HG03354 (cell line): ENCODE results near the gene MYL11.
"Not testable (repeated sequence)": the region's sequence is repeated elsewhere in the genome, so short reads cannot be mapped to it uniquely, and the experiment has no call there.

ENCODE experiments used
- ATAC-seq: cut with Tn5 transposase; IDR thresholded peaks from one replicate; pipeline ENCODE4 v1.9.1; 2021; ENCODE audit warnings: mild to moderate bottlenecking; ENCODE audit not compliant: unreplicated experiment, poor library complexity, severe bottlenecking

Gene MYL11

DNA sequence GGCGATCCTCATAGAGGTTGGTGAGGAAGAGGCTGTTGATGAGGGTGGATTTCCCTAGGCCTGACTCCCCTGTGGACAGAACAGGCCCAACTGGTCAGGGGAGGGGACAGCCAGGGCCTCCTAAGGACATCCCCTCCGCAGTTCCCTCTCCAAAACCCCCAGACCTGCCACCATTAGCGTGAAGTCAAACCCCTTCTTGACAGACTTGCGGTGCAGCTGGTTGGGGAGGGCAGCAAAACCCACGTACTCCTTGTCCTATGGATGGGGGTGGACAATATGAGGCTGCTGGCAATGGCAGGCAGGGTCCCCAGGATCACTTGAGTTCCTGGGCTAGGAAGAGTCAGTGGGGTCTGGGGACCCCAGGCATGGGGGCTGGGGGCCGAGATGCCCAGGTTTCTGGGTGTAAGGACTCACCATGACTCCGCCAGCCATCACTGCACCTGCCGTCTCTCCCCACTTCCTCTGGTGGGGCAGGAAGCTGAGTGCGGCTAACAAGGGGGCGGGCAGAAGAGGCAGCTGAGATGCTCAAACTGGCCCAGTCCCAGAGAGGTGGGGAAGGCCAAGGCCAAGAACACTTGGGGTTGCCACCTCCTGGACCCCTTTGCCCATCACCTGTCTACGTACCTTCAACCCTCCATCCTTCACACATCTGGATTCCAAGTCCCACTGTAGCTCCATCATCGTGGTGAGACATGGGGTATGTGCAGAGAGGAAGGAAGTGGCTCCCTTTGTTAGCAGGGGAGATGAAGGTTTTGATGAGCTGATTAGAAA, 7.7 kb downstream of the MYL11 start, which contains the start of gene SEPTIN1:
TSS of gene SEPTIN1 (minus strand) at position 451 of the 771 bp plus-strand sequence. CDS start at position 432, 19 bp downstream.
- peak; percentile 37 for ATAC-seq

DNA sequence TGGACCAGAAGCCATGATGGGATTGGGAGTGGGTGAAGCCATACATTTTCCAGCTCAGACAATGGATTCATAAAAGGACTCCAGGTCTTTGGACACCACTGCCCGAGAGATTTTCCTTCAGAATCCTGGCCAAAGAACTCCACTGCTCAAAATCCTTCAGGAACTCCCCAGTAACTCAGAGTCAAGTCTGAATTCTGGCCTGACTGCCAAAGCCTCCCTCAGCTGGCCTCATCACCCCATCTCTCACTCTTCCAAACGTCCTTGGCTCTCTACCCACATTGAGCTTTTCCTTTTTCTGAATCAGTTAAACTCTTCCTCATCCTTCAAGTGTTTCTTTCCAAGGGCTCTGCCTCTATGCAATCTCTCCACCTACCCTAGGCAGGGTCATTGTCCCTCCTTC, 8.9 kb downstream of the MYL11 start:
- ATAC-seq: no peak

DNA sequence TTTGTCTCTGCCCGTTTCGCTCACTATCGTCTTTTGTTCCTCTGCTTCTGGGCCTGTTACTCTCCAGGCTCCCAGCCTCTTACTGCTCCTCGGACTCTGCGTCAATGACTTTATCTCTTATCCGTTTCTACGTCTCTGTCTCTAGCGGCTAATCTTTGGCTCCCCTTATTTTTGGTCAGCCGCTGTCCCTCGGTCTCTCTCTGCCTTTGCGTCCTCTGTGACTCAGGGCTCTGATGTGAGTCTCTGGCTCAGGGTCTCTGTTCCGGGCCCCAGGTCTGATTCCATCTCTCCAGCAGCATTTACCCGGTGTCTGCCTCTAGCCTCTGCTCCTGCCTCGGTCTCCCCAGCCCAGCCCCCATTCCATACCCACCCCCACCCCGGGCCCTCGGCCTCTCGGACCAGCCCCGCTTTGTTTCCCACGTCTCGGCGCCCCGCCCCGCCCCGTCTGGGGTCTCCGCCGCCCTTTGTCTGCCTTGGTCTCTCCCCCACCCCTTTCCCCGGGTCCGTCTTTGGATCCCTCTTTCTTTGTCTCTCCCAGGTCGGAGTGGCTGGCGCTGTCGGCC, 20.1 kb downstream of the MYL11 start:
- no peak for ATAC-seq

DNA sequence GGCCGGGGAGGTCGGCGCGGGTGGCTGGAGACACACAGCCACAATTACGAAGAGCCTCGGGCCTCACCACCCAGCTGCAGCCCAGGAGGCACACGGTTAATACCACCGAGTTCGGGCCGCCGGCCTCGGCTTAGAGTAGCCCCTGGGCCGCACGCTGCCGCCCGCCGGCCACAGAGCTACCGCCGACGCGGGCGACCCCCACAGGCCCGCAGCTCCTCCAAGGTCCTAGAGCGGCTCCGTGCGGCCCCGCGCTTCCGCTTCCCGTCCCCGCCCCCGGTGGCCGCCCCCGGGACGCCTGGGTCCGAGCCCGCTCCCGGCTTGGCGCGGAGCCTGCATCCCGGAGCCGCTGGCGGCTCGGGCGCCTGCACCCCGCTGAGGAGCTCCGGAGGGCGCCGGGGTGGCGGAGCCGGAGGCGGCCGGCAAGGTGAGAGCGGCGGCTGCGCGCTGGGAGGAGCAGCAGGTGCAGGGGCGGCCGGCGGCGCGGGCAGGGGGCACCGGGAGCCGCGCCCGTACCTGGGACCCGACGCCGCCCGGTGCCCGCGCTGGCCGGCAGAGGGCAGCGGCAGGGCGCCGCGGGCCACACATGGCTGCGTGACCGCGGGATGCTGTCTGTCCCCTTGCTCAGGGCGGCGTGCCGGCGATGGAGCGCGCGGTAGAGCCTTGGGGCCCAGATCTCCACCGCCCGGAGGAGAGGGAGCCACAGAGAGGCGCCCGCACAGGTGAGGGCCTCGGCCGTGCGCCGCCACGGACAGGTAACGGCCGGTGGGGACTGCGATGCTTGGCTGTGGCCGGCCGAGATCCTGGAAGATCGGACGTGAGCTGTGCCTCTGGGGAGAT, 20.8 kb downstream of the MYL11 start, which contains the start of gene ZNF48:
TSS of gene ZNF48 (plus strand) at position 266 of the 837 bp plus-strand sequence. CDS start at position 641, 375 bp downstream.
- peak; percentile 77 for ATAC-seq

DNA sequence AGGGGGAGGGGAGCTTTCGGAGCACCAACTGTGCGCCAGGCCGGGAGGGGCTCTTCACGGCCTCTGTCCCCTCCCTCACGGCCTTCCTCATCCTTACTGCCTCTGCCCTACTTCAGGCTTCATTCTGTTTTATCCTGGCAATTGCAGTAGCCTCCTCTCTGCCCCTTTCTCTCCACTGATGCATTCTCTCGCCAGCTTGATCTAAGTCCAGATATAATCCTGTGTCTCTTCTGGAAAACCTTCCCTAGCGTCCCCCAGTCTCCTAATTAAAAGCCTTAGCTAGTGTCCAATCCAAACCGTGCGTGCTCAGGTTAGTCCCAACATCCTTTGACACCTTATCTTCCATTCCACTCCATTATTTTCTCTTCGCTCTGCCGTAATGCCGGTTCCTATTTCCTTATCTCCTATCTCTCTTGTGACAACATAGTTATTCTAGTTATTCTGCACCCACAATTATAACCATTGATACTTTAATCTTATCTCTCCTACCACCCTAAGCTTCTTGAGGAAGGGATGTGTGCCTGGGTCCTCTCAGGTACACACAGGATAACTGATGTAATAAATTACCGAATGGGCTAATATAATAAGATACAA, 21.5 kb downstream of the MYL11 start:
- ATAC-seq: no peak

DNA sequence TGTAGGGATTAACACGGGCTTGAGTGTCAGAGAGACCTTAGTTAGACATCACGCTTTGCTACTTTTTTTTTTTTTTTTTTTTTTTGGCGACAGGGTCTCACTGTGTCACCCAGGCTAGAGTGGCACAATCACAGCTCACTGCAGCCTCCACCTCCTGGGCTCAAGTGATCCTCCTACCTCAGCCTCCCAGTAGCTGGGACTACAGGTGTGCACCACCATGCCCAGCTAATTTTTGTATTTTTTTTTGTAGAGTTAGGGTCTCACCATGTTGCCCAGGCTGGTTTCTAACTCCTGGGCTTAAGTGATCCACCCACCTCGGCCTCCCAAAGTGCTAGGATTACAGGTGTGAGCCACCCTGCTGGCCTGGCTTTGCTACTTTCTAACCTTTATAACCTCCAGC, 22.0 kb downstream of the MYL11 start:
- not testable (repeated sequence) for ATAC-seq

DNA sequence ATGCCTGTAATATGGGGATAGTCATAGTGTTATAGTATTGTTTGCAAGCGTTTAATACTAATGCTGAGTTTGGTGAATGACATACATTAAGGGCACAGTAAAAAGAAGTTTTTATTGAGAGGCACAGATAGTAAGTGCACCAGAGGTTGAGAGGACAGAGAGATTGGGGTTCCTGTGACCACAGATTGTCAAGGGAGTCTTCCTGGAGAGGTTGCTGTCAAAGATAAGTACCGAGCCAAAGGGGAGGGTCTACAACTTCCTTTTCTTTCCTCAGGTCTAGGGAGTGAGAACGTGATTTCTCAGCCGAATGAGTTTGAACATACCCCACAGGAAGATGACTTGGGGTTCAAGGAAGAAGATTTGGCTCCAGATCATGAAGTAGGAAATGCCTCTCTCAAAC, 22.5 kb downstream of the MYL11 start:
- no peak for ATAC-seq

DNA sequence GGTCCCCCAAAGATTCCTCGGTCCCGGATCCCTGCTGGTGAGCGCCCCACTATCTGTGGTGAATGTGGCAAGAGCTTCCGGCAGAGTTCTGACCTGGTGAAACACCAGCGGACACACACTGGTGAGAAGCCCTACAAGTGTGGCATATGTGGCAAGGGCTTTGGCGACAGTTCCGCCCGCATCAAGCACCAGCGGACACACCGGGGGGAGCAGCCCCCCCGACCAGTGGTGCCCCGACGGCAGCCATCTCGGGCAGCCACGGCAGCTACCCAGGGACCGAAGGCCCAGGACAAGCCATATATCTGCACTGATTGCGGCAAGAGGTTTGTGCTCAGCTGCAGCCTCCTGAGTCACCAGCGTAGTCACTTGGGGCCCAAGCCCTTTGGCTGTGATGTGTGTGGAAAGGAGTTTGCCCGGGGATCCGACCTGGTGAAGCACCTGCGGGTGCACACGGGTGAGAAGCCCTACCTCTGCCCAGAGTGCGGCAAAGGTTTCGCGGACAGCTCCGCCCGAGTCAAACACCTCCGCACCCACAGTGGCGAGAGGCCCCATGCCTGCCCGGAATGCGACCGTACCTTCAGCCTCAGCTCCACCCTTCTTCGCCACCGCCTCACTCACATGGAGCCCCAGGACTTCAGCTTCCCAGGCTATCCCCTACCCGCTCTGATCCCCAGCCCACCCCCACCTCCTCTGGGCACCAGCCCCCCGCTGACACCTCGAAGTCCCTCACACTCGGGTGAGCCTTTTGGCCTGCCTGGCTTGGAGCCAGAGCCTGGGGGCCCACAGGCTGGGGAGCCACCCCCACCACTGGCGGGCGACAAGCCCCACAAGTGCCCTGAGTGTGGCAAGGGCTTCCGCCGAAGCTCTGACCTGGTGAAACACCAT, 23.4 kb downstream of the MYL11 start:
- ATAC-seq: no peak

DNA sequence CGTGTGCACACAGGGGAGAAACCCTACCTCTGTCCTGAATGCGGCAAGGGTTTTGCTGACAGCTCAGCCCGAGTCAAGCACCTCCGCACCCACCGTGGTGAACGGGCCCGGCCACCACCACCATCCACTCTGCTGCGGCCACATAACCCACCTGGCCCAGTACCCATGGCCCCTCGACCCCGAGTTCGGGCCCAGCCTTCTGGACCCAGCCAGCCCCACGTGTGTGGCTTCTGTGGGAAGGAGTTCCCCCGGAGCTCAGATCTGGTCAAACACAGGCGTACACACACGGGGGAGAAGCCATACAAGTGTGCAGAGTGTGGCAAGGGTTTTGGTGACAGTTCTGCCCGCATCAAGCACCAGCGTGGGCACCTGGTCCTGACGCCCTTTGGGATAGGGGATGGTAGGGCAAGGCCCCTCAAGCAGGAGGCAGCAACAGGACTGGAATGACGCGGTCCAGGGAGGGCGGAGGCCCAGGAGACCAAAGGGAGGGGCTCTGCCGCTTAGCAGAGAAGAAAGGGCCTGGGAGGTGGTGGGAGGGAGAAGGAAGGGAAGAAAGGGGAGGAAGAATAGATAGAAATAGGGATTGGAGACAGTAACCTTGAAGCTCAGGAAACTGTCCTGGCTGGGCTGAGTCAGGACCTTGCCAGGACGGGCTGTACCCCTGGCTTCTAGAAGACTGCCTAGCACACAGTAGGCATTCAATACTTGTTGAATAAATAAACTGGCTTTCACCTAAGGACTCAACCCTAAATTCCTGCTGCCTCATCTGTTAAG, 24.2 kb downstream of the MYL11 start:
- ATAC-seq: no peak

DNA sequence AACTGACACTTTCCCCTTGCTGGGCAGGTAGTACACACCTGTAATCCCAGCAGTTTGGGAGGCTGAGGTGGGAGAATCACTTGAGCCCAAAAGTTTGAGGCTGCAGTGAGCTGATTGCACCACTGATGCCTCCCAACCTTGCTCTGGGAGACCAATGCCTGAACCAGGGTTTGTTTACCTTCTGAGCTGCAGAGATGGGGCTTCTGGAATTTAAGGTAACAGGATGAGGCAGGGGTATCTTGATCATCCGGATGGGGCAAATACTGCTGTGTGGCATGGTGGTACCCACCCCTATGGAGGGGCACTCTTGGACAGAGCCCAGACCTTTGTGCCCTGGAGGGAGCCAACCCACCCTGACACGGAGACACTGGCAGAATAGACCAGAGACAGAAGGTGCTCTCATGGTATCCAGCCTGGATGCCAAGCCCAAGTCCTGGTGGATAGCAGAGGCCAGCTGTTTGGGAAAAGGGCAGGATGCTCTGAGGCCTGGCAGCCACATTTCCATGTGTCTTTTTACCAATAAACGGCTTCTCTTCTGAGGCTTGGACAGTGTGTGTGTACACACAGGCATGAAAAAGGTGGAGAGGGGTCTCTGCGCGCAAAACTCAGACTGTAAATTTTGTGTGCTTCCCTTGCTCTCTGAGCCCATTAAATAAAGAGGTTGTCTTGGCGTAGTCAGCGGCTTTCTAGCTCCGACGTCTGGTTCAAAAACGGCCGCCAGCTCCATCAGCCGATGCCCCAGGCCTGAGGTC, 25.0 kb downstream of the MYL11 start:
- ATAC-seq: no peak

DNA sequence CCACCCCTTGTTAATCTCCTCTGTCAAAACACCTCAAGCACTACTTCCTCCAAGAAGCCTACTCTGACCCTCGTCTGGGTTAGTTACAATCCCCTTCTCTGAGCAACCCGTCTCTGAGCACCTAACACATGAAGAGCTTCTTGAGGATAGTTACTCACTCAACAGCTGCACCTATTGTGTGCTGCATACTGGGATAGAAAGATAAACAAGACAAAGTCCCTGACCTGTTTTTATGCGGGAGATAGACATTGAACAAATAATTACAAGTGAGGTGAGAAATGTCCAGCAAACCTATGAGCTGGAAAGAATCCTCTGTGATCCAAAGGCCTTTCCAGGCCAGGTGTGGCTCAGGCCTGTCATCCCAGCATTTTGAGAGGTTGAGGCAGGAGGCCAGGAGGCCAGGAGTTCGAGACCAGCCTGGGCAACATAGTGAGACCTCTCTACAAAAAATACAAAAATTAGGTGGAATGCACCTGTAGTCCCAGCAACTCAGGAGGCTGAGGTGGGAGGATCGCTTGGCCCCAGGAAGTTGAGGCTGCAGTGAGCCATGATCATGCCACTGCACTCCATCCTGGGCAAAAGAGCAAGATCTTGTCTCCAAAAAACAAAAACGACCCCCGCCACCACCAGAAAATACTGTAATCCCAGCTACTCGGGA, 27.3 kb downstream of the MYL11 start:
- ATAC-seq: no peak

DNA sequence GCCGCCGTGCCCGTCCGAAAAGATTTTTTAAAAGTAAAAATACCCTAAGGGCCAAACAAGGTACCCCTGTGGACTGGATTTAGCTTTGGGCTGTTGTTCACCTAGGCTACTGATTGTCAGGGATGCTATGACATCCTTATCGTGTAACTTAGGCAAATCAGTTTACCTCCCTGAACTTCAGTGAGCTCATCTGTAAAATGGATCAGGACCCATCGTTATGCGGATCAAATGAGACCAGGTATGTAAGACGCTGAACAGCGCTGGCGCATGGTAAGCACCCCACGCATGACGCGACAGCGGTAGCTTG, 32.1 kb downstream of the MYL11 start:
- peak; percentile 5 for ATAC-seq

DNA sequence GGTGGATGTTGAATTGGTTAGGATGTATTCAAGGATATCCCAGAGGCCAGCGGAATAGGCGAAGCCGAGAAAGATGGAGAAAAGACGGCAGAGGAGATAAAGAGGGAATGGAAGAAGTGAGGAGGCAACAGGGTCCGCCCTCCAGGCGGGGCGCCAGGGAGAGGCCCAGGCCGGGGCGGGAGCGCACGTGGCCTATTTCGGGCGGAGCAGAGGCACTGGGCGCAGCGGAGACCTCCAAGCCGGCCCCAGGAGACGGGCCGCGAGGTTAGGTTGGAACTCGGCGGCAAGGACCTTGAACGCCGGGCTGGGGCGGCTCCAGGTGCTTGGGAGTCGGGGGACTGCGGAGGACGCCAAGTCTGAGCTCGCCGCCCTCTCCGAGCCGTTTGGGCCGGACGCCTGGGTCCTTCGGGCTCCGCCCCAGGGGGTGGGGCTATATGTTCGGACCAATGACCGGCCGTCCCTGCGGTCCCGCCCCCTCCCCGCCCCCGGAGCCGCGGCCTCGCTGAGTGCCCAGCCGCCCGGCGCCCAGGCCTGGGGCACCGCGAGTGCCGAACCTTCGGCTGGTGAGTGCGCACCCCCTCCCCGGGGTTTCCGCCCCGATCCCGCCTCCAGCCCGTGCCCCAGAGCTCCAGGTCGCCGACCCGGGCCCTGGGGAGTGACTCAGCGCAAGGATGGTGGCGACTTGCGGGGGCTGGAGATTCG, 32.7 kb downstream of the MYL11 start, which contains the start of gene ZNF771:
TSS of gene ZNF771 (plus strand) at position 505 of the 702 bp plus-strand sequence. CDS start 448 bp downstream, outside the sequence.
- peak; percentile 72 for ATAC-seq

DNA sequence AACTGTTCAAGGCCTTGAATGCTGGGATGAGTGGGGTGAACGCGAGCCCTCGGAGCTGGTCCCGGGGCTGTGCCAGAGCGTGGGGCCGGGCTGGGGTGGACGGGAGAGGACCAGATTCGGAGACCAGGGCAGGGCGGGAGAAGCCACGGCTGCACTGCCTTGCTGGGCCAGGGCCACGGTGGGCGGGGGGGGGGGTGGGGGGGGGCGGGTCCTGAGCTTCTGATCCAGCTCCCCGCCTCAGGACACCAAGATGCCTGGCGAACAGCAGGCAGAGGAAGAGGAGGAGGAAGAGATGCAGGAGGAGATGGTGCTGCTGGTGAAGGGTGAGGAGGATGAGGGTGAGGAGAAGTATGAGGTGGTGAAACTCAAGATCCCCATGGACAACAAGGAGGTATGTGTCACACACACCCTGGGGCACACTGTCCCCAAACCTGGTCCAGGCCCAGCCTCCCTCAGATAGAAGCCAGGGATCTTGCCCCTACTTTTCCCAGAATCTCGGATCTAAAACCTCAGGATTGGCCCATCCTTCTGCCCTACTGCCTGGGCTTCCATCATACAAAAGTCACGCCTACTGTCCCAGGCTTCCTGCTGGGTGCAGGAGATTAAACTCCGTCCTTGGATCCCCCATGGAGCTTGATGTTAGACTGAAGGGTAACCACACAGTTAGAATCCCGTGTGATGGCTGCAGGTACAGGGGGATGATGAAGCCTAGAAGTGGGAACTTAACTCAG, 33.4 kb downstream of the MYL11 start:
- ATAC-seq: no peak

DNA sequence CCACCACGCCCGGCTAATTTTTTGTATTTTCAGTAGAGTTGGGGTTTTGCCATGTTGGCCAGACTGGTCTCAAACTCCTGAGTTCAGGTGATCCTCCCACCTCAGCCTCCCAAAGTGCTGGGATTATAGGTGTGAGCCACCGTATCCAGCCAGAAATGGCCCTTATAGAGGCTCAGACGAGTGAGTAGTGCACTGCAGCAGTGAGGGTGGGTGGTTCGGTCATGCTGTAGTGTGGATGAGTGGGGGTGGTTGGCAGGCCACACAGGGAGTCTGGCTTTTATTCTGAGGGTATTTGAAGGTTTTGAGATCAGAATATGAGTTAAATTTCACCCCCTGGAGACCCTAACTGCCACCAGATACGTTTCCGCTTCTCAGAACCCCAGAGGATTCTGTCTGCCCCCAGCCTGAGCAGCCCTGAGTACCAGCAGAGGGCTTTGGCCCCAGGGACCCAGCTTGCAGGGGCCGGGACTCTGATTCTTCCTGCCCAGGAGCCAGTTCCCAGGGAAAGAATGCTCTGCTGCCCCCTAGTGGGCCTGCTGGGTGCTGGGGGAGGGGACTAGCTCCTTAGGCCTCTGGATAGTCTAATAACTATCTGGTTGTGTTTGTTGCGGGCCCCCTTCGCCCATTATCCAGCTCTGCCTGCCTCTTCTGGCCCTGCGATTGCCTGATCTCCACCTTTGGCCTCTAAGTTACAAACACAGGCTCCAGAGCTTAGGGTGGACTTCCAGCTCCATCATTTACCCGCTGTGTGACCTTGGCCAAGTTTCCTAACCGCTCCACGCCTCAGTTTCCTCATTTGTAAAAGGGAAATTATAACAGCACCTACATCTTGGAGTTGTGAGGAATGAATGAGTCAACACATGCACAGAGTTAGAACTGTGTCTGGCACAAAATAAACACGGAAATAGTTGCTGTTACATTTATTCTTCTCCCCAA, 34.8 kb downstream of the MYL11 start:
- ATAC-seq: peak; percentile 67
